Upper lobe of left lung (tissue), 4 donors: Measurements from ENCODE around the gene RNF4.

ENCODE experiments used
- POLR2A ChIP-seq, 4 donors: fragments of 450-650 bp; IDR thresholded peaks; one replicate each; pipeline ENCODE4 v1.5.1; 2016 to 2017; ENCODE audit warnings: antibody characterized with exemption in 4 of 4, mild to moderate bottlenecking in 2 of 4
- POLR2AphosphoS5 ChIP-seq, 2 donors: sonication (generic); formaldehyde crosslinking; IDR thresholded peaks; one replicate each; pipeline ENCODE4 v1.5.1; 2017; ENCODE audit warnings: antibody characterized with exemption in 2 of 2
- TF ChIP-seq, protein P1 (sequence below), 6 experiments: fragments of 450-650 bp in 4 of 6; fragments of 200-600 bp in 2 of 6; sonication (generic) in 2 of 6; IDR thresholded peaks; one replicate each; pipeline ENCODE4 v1.5.1; 2016 to 2019; ENCODE audit warnings: antibody characterized with exemption in 6 of 6

- TF ChIP-seq, protein P1, sequence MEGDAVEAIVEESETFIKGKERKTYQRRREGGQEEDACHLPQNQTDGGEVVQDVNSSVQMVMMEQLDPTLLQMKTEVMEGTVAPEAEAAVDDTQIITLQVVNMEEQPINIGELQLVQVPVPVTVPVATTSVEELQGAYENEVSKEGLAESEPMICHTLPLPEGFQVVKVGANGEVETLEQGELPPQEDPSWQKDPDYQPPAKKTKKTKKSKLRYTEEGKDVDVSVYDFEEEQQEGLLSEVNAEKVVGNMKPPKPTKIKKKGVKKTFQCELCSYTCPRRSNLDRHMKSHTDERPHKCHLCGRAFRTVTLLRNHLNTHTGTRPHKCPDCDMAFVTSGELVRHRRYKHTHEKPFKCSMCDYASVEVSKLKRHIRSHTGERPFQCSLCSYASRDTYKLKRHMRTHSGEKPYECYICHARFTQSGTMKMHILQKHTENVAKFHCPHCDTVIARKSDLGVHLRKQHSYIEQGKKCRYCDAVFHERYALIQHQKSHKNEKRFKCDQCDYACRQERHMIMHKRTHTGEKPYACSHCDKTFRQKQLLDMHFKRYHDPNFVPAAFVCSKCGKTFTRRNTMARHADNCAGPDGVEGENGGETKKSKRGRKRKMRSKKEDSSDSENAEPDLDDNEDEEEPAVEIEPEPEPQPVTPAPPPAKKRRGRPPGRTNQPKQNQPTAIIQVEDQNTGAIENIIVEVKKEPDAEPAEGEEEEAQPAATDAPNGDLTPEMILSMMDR (IDR thresholded peaks at IDR 0.05) = no peak
- TF ChIP-seq POLR2AphosphoS5 (IDR thresholded peaks at IDR 0.05) (no peak), POLR2A (IDR thresholded peaks at IDR 0.05) (no peak)
Observed at GRCh38 chr4:2486981-2487380, 18.1 kb downstream of the RNF4 start.
